HepG2 (cell line): Measurements from ENCODE around the gene ANTKMT. TPM values are rescaled to one million over a fixed set of nuclear protein-coding genes. Genes with fewer than 3 reads are reported as not detected.
A peak's percentile ranks its signal among the peaks of the same experiment; 100 is the strongest.

ENCODE experiments used
- ETV5 ChIP-seq: IDR thresholded peaks from 2 replicates; pipeline ENCODE4 v1.6.1; 2018; ENCODE audit warnings: missing biosample characterization, missing genetic modification reagents, inconsistent platforms, borderline replicate concordance
- FOXA1 ChIP-seq, 2 experiments: fragments of 450-650 bp in 1 of 2; sonication (generic) in 1 of 2; formaldehyde crosslinking in 1 of 2; IDR thresholded peaks; 2 replicates each; pipeline versions ENCODE4 v1.4.0 to v1.6.1; 2016 to 2020; ENCODE audit warnings: missing genetic modification reagents in 1 of 2
- GABPB1 ChIP-seq: IDR thresholded peaks from 2 replicates; pipeline ENCODE4 v1.6.1; 2016; ENCODE audit warnings: mild to moderate bottlenecking, missing genetic modification reagents, moderate library complexity, missing compliant biosample characterization
- GLI4 ChIP-seq: sonication (generic); formaldehyde crosslinking; IDR thresholded peaks from 2 replicates; pipeline ENCODE4 v1.5.1; 2020; ENCODE audit warnings: missing genetic modification reagents, mild to moderate bottlenecking, moderate library complexity, borderline replicate concordance
- KAT7 ChIP-seq: IDR thresholded peaks from 2 replicates; pipeline ENCODE4 v1.6.1; 2018; ENCODE audit warnings: borderline replicate concordance, missing compliant biosample characterization
- KAT8 ChIP-seq: IDR thresholded peaks from 2 replicates; pipeline ENCODE4 v1.6.1; 2016; ENCODE audit warnings: missing genetic modification reagents, missing compliant biosample characterization
- KDM3A ChIP-seq: IDR thresholded peaks from 2 replicates; pipeline ENCODE4 v1.6.1; 2018; ENCODE audit warnings: low read depth, missing compliant biosample characterization
- MEIS1 ChIP-seq: sonication (generic); formaldehyde crosslinking; IDR thresholded peaks from 2 replicates; pipeline ENCODE4 v1.9.0; 2021; ENCODE audit warnings: mild to moderate bottlenecking, missing genetic modification reagents, moderate library complexity, borderline replicate concordance
- MXD4 ChIP-seq: IDR thresholded peaks from 2 replicates; pipeline ENCODE4 v1.6.1; 2016; ENCODE audit warnings: mild to moderate bottlenecking, missing biosample characterization, missing genetic modification reagents
- NFATC3 ChIP-seq: sonication (generic); formaldehyde crosslinking; IDR thresholded peaks from 2 replicates; pipeline ENCODE4 v1.5.1; 2020; ENCODE audit warnings: mild to moderate bottlenecking, missing genetic modification reagents
- PATZ1 ChIP-seq: sonication (generic); formaldehyde crosslinking; IDR thresholded peaks from 2 replicates; pipeline ENCODE4 v1.4.0; 2020; ENCODE audit warnings: missing genetic modification reagents
- PHF8 ChIP-seq: sonication (generic); formaldehyde crosslinking; IDR thresholded peaks from 2 replicates; pipeline ENCODE4 v1.5.0; 2020; ENCODE audit warnings: missing genetic modification reagents
- POLR2A ChIP-seq, 2 experiments: IDR thresholded peaks; 2 replicates each; pipeline ENCODE4 v1.6.1; 2011; ENCODE audit warnings: low read depth in 2 of 2, low read length in 2 of 2, mild to moderate bottlenecking in 1 of 2, moderate library complexity in 1 of 2; ENCODE audit not compliant: insufficient read depth in 1 of 2
- POLR2G ChIP-seq: fragments of 200-400 bp; formaldehyde crosslinking; IDR thresholded peaks from 2 replicates; pipeline ENCODE4 v1.6.1; 2018; ENCODE audit warnings: mild to moderate bottlenecking, low read depth, low read length, moderate library complexity
- RFX1 ChIP-seq: fragments of 450-650 bp; IDR thresholded peaks from 2 replicates; pipeline ENCODE4 v1.6.1; 2017
- WIZ ChIP-seq: sonication (generic); formaldehyde crosslinking; IDR thresholded peaks from 2 replicates; pipeline ENCODE4 v1.5.1; 2020; ENCODE audit warnings: mild to moderate bottlenecking, missing genetic modification reagents
- ZBTB42 ChIP-seq: sonication (generic); formaldehyde crosslinking; IDR thresholded peaks from 2 replicates; pipeline ENCODE4 v1.5.0; 2020; ENCODE audit warnings: mild to moderate bottlenecking, missing genetic modification reagents
- ZC3H13 ChIP-seq: sonication (generic); formaldehyde crosslinking; IDR thresholded peaks from 2 replicates; pipeline ENCODE4 v1.8.1; 2023; ENCODE audit warnings: mild to moderate bottlenecking, missing genetic modification reagents, moderate library complexity
- ZFP82 ChIP-seq: sonication (generic); formaldehyde crosslinking; IDR thresholded peaks from 2 replicates; pipeline ENCODE4 v1.5.1; 2020; ENCODE audit warnings: mild to moderate bottlenecking, missing genetic modification reagents, borderline replicate concordance
- ZNF274 ChIP-seq: sonication (generic); formaldehyde crosslinking; IDR thresholded peaks from 2 replicates; pipeline ENCODE4 v1.5.1; 2020; ENCODE audit warnings: mild to moderate bottlenecking, missing genetic modification reagents
- ZNF350 ChIP-seq: sonication (generic); formaldehyde crosslinking; IDR thresholded peaks from 2 replicates; pipeline ENCODE4 v1.4.0; 2020; ENCODE audit warnings: mild to moderate bottlenecking, low read depth, missing genetic modification reagents, borderline replicate concordance
- ZNF512 ChIP-seq: sonication (generic); formaldehyde crosslinking; IDR thresholded peaks from 2 replicates; pipeline ENCODE4 v1.4.0; 2020; ENCODE audit warnings: mild to moderate bottlenecking, missing genetic modification reagents
- ZNF598 ChIP-seq: sonication (generic); formaldehyde crosslinking; IDR thresholded peaks from 2 replicates; pipeline ENCODE4 v1.5.1; 2020; ENCODE audit warnings: mild to moderate bottlenecking, missing genetic modification reagents, borderline replicate concordance
- polyA plus RNA-seq, 8 experiments: library from polyadenylated mRNA; depleted of rRNA in 3 of 8; stranded (reverse) in 7 of 8; unstranded in 1 of 8; fragments of >200 nt; fragmentation: Illumina TruSeq in 4 of 8; extraction: Trizol in 4 of 8; gene quantifications; 2 replicates each; pipeline versions ENCODE4 v1.2.1 to v1.2.3, GENCODE V29; 2011 to 2016; ENCODE audit warnings: low read depth in 4 of 8, missing spikeins in 1 of 8, mixed read lengths in 1 of 8; ENCODE audit not compliant: insufficient read depth in 1 of 8
- total RNA-seq, 5 experiments: library from RNA; depleted of rRNA; stranded (reverse); fragments of >200 nt; fragmentation: Illumina TruSeq; extraction: Trizol; gene quantifications; 2 replicates each; pipeline ENCODE4 v1.2.3, GENCODE V29; 2016; ENCODE audit warnings: low read depth in 1 of 5
- TF ChIP-seq, protein P1 (sequence below): sonication (generic); formaldehyde crosslinking; IDR thresholded peaks from 2 replicates; pipeline ENCODE4 v1.8.0; 2022; ENCODE audit warnings: mild to moderate bottlenecking, missing genetic modification reagents, moderate library complexity

Gene ANTKMT
- total and polyA plus RNA-seq, 2 of the 13 experiments (the other 11 are each of a cell fraction or from before 2014, with no cell fraction given): 7.5 to 47.8 TPM

GRCh38 chr16:678858-679813 lies 41.8 kb upstream of the ANTKMT start (continued):
- TF ChIP-seq POLR2A (IDR thresholded peaks at IDR 0.05; ENCODE audit: insufficient read depth in 1 of 2, low read depth in 2 of 2, low read length in 2 of 2) (peak; percentile 32 to 76; a peak in 2 of 4 replicates), ZC3H13 (CRISPR knock-in tag) (peak; percentile 91), MEIS1 (peak; percentile 59; the same call in 1 of the 2 replicates), KAT7 (CRISPR knock-in tag) (0 out of 2 replicates have a peak, but pooled peaks have one; percentile 44), KAT8 (CRISPR knock-in tag) (peak; percentile 42), WIZ (CRISPR knock-in tag) (0 out of 2 replicates have a peak, but pooled peaks have one; percentile 65), FOXA1 (IDR thresholded peaks at IDR 0.05) (no peak), FOXA1 (CRISPR knock-in tag; IDR thresholded peaks at IDR 0.05) (peak; percentile 34; the same call in 1 of the 2 replicates), GLI4 (CRISPR knock-in tag) (0 out of 2 replicates have a peak, but pooled peaks have one; percentile 41), ZNF512 (CRISPR knock-in tag) (0 out of 2 replicates have a peak, but pooled peaks have one; percentile 12), PATZ1 (CRISPR knock-in tag) (peak; percentile 31; the same call in 1 of the 2 replicates), MXD4 (0 out of 2 replicates have a peak, but pooled peaks have one; percentile 43), ETV5 (CRISPR knock-in tag) (peak; percentile 76; the same call in 1 of the 2 replicates), PHF8 (peak; percentile 50), RFX1 (no peak), ZNF274 (CRISPR knock-in tag) (peak; percentile 31; the same call in 1 of the 2 replicates), ZNF350 (CRISPR knock-in tag) (peak; percentile 47; the same call in 1 of the 2 replicates), ZBTB42 (CRISPR knock-in tag) (peak; percentile 41; the same call in 1 of the 2 replicates), NFATC3 (no peak), GABPB1 (peak; percentile 82), ZFP82 (CRISPR knock-in tag) (no peak), ZNF598 (CRISPR knock-in tag) (0 out of 2 replicates have a peak, but pooled peaks have one; percentile 20), KDM3A (0 out of 2 replicates have a peak, but pooled peaks have one; percentile 22), POLR2G (peak; percentile 20; the same call in 1 of the 2 replicates)
- TF ChIP-seq, protein P1, sequence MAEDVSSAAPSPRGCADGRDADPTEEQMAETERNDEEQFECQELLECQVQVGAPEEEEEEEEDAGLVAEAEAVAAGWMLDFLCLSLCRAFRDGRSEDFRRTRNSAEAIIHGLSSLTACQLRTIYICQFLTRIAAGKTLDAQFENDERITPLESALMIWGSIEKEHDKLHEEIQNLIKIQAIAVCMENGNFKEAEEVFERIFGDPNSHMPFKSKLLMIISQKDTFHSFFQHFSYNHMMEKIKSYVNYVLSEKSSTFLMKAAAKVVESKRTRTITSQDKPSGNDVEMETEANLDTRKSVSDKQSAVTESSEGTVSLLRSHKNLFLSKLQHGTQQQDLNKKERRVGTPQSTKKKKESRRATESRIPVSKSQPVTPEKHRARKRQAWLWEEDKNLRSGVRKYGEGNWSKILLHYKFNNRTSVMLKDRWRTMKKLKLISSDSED (CRISPR knock-in tag): no peak
